Measurements from ENCODE around the gene GTF3A.
"Not testable (repeated sequence)": the region's sequence is repeated elsewhere in the genome, so short reads cannot be mapped to it uniquely, and the experiment has no call there.

GTF3A gene

GRCh38 chr13:27424246-27425157 lies at the start of gene GTF3A:
GTF3A (plus strand) TSS chr13:27424619.
- DNase-seq (ENCODE audit: low read depth), result peak; percentile 67

- DNase-seq (ENCODE audit: low read depth), result peak; percentile 55
These were observed 49.8 kb upstream of the GTF3A start for GRCh38 chr13:27374650-27375049.

- peak; percentile 43 for DNase-seq (ENCODE audit: low read depth)
These were observed 48.6 kb upstream of the GTF3A start for GRCh38 chr13:27375686-27376326.

- no peak for DNase-seq (ENCODE audit: low read depth)
These were observed 45.3 kb upstream of the GTF3A start for GRCh38 chr13:27379126-27379525.

- peak; percentile 39 for DNase-seq (ENCODE audit: low read depth)
These were observed 44.5 kb upstream of the GTF3A start for GRCh38 chr13:27379694-27380641.

- no peak for DNase-seq (ENCODE audit: low read depth)
These were observed 42.8 kb upstream of the GTF3A start for GRCh38 chr13:27381601-27382000.

- DNase-seq (ENCODE audit: low read depth), result no peak
These were observed 41.1 kb upstream of the GTF3A start for GRCh38 chr13:27383104-27383921.

GRCh38 chr13:27384285-27384684 lies 40.1 kb upstream of the GTF3A start:
- no peak for DNase-seq (ENCODE audit: low read depth)

GRCh38 chr13:27388241-27388640 lies 36.2 kb upstream of the GTF3A start:
- no peak for DNase-seq (ENCODE audit: low read depth)

- no peak for DNase-seq (ENCODE audit: low read depth)
These were observed 34.5 kb upstream of the GTF3A start for GRCh38 chr13:27389891-27390290.

GRCh38 chr13:27391471-27391870 lies 32.9 kb upstream of the GTF3A start:
- DNase-seq (ENCODE audit: low read depth), result no peak

- no peak for DNase-seq (ENCODE audit: low read depth)
These were observed 31.3 kb upstream of the GTF3A start for GRCh38 chr13:27393101-27393500.

GRCh38 chr13:27395007-27395510 lies 29.4 kb upstream of the GTF3A start:
- no peak for DNase-seq (ENCODE audit: low read depth)

GRCh38 chr13:27396252-27396846 lies 28.1 kb upstream of the GTF3A start:
- DNase-seq (ENCODE audit: low read depth), result no peak

GRCh38 chr13:27398360-27398759 lies 26.1 kb upstream of the GTF3A start:
- DNase-seq (ENCODE audit: low read depth), result no peak

GRCh38 chr13:27400405-27400804 lies 24.0 kb upstream of the GTF3A start:
- not testable (repeated sequence) for DNase-seq (ENCODE audit: low read depth)

GRCh38 chr13:27401210-27401609 lies 23.2 kb upstream of the GTF3A start:
- DNase-seq (ENCODE audit: low read depth), result no peak

- peak; percentile 69 for DNase-seq (ENCODE audit: low read depth)
These were observed 21.2 kb upstream of the GTF3A start for GRCh38 chr13:27403203-27403678.

GRCh38 chr13:27403727-27404385 lies 20.6 kb upstream of the GTF3A start:
- no peak for DNase-seq (ENCODE audit: low read depth)

- no peak for DNase-seq (ENCODE audit: low read depth)
These were observed 19.7 kb upstream of the GTF3A start for GRCh38 chr13:27404680-27405079.

Data from GM04504 (cell line).